Erythroblast (primary cell): Measurements from ENCODE around the gene LARGE1.

Source experiments
- GATA1 ChIP-seq: IDR thresholded peaks from 2 replicates; pipeline ENCODE4 v1.6.1; 2011; ENCODE audit warnings: low read depth, mild to moderate bottlenecking, control low read depth, low read length, moderate library complexity
- POLR2A ChIP-seq: IDR thresholded peaks from 2 replicates; pipeline ENCODE4 v1.6.1; 2011; ENCODE audit warnings: mild to moderate bottlenecking, low read length

DNA sequence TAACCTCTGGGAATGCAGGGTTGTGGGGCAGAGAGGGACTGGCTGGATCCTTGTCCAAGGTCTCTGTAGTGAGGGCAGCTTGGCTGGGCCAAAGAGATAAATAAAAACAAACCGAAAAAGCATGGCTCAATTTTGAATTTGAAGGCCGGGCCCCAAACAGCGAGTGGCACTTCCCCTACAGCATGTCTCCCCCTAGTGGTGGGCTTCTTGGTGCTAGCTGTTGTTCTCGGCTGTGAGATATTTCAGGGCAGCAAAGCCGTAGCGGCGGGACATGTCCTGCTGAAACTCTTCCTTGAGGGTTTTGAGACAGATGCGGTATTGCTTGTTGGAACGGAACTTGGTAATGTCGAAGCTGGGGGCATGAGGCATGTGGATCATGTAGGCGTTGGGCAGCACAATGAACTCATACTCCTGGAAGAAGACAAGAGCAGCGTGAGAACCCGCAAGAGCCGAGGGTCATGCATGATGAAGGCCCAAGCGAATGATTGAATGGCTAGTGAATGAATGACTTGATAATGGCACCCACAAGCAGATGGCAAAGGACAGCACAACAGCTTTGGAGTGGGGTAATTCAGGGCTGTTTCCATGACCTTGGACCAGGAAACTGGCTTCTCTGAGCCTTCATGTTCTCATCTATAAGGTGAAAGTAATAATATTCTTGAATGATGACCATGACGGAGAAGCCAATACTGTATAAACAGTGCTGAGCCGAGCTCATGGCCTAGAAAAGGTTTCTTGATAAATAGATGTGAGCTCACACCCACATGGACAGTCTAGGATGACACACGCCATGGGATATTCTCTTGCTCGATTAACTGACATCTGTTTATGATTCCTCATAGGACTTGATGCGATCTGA, 645.8 kb downstream of the LARGE1 start:
- TF ChIP-seq POLR2A (no peak), GATA1 (no peak)
